HG03095 (cell line): ENCODE results near the gene PANX2.

Experiments
- ATAC-seq: cut with Tn5 transposase; IDR thresholded peaks from one replicate; pipeline ENCODE4 v1.9.1; 2021; ENCODE audit warnings: moderate library complexity; ENCODE audit not compliant: unreplicated experiment

PANX2 gene

GRCh38 chr22:50183141-50183971 lies 12.8 kb downstream of the PANX2 start:
- ATAC-seq, result no peak

- no peak for ATAC-seq
These were observed 13.7 kb downstream of the PANX2 start for GRCh38 chr22:50184004-50184901.

- ATAC-seq, result no peak
These were observed 14.4 kb downstream of the PANX2 start for GRCh38 chr22:50184902-50185374.

- ATAC-seq, result no peak
These were observed 15.0 kb downstream of the PANX2 start, which contains the start of gene TRABD for GRCh38 chr22:50185375-50186087. Gene TRABD, plus strand, starts transcription at chr22:50185913. Its CDS starts 7,148 bp downstream, at chr22:50193061.

- no peak for ATAC-seq
These were observed 15.7 kb downstream of the PANX2 start for GRCh38 chr22:50186181-50186714.

GRCh38 chr22:50186761-50187523 lies 16.4 kb downstream of the PANX2 start:
- no peak for ATAC-seq

GRCh38 chr22:50188356-50188755 lies 17.8 kb downstream of the PANX2 start:
- ATAC-seq, result no peak

- ATAC-seq, result no peak
These were observed 18.8 kb downstream of the PANX2 start for GRCh38 chr22:50189184-50189848.

GRCh38 chr22:50189849-50190181 lies 19.3 kb downstream of the PANX2 start:
- ATAC-seq, result no peak

- peak; percentile 42 for ATAC-seq
These were observed 19.8 kb downstream of the PANX2 start for GRCh38 chr22:50190182-50190940.

- no peak for ATAC-seq
These were observed 20.6 kb downstream of the PANX2 start for GRCh38 chr22:50190941-50191741.

GRCh38 chr22:50192436-50193204 lies 22.1 kb downstream of the PANX2 start:
- ATAC-seq, result no peak

- ATAC-seq, result no peak
These were observed 23.1 kb downstream of the PANX2 start for GRCh38 chr22:50193621-50194020.

GRCh38 chr22:50194037-50194805 lies 23.7 kb downstream of the PANX2 start:
- no peak for ATAC-seq

GRCh38 chr22:50196256-50196655 lies 25.7 kb downstream of the PANX2 start:
- no peak for ATAC-seq

- ATAC-seq, result no peak
These were observed 26.7 kb downstream of the PANX2 start for GRCh38 chr22:50197000-50197800.
